ENCODE results near the gene SCMH1. TPM values are rescaled to one million over a fixed set of nuclear protein-coding genes. Genes with fewer than 3 reads are reported as not detected.

SCMH1 gene
- polyA plus RNA-seq, 1 of the 3 experiments (the other 2 are of a cell fraction): 38.5 TPM

DNA sequence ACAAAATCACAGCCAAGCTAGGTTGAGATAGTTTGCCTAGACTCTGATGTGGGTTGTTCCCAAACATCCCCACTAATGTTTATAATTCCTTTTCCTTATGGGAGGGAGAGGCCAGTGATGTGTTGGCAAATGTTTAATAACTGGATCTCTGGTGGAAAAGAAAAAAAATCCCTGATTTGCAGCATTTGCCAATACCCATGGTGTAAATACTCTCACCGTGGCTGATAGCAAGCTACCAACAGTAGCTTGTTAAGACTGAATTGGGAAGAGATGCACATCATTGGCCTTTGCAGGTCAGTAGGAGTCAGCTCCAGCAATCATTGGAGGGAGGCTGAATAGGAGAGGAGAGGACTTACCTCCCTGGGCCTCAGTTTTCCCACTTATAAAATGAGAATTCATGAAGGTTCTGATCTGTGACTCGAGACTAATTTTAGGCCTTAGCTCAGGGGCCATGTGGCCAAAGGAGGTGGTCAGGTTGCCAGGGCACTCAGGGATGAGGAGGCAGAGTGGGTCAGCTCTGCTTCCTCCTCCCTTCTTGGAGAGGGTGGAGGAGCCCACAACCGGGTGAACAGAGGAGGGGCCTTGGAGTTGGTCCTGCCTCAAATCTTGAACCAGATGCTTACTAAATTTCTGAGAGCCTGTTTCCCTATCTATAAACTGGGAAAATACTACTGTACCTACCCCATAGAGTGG, 20.0 kb upstream of the SCMH1 start:
- Histone ChIP-seq H3F3A (replicated peaks; ENCODE audit: insufficient read depth) (no peaks in the 10 kb centered on the region), H3K27ac (ENCODE audit: low read depth in 2 of 2, low read length in 1 of 2) (no peak overlapping the region), H4K20me1 (ENCODE audit: insufficient read depth) (no peaks in the 10 kb centered on the region), H2AFZ (ENCODE audit: low read depth) (no peak overlapping the region), H3K4me3 (ENCODE audit: low read depth in 2 of 2, low read length in 1 of 2) (no peak overlapping the region), H3K4me2 (no peak overlapping the region), H3K79me2 (ENCODE audit: insufficient read depth) (no peaks in the 10 kb centered on the region), H3K9ac (no peak overlapping the region), H3K9me3 (no peaks in the 10 kb centered on the region), H3K27me3 (ENCODE audit: insufficient read depth) (no peaks in the 10 kb centered on the region), H3K4me1 (ENCODE audit: control insufficient read depth in 1 of 2, insufficient read depth in 2 of 2, low read depth in 1 of 2, low read length in 1 of 2) (peaks cover 0 to 2% of the 10 kb centered on the region in 2 experiments; a peak in 1 of 4 replicates), H3K9me2 (no peaks in the 10 kb centered on the region), H3K36me3 (replicated peaks in 1 of 2; ENCODE audit: control insufficient read depth in 1 of 2, insufficient read depth in 2 of 2, low read length in 1 of 2) (no peaks in the 10 kb centered on the region)
- ChIA-PET POLR2A (no interaction called here), CTCF (interaction anchor here (1.0 to 2.9 kb wide), 4 partner anchors 15 to 172 kb away, joined by 3 to 13 read pairs (median 4); no protein-coding TSS in a partner anchor)
- TF ChIP-seq NFIC (IDR thresholded peaks at IDR 0.05; ENCODE audit: borderline replicate concordance): no peak
- TF ChIP-seq RFX5 (IDR thresholded peaks at IDR 0.05; ENCODE audit: low read length): no peak
- TF ChIP-seq, protein P1, sequence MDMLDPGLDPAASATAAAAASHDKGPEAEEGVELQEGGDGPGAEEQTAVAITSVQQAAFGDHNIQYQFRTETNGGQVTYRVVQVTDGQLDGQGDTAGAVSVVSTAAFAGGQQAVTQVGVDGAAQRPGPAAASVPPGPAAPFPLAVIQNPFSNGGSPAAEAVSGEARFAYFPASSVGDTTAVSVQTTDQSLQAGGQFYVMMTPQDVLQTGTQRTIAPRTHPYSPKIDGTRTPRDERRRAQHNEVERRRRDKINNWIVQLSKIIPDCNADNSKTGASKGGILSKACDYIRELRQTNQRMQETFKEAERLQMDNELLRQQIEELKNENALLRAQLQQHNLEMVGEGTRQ (IDR thresholded peaks at IDR 0.05; ENCODE audit: borderline replicate concordance, low read depth, low read length): no peak
- no peak for TF ChIP-seq YY1 (IDR thresholded peaks at IDR 0.05; ENCODE audit: low read depth)
- no peak for TF ChIP-seq ELF1 (IDR thresholded peaks at IDR 0.05)
- DNase-seq: no peak
- WGBS (ENCODE audit: low lambda C conversion rate): 56% methylated on average over 2 of the region's 3 CpGs

DNA sequence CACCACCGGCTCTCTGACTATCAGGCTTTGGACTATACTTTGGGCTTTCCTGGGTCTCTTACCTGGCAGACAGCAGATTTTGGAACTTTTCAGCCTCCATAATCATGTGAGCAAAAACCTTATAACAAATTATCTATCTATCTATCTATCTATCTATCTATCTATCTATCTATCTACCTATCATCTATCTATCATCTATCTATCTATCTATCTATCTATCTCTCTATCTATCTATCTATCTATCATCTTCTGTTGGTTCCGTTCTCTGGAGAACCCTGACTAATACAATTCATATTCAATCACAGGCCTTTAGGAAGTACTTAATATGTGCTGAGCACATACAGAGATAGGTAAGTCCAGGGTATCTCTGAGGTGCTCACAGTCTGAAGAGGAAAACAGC, 18.7 kb upstream of the SCMH1 start:
- Histone ChIP-seq H3K27ac (ENCODE audit: low read depth in 2 of 2, low read length in 1 of 2) (no peak overlapping the region), H3K79me2 (ENCODE audit: insufficient read depth) (no peaks in the 10 kb centered on the region), H3K9ac (no peak overlapping the region), H3K9me2 (no peaks in the 10 kb centered on the region), H3K4me1 (ENCODE audit: control insufficient read depth in 1 of 2, insufficient read depth in 2 of 2, low read depth in 1 of 2, low read length in 1 of 2) (peaks cover 0 to 2% of the 10 kb centered on the region in 2 experiments; a peak in 1 of 4 replicates), H3K4me2 (no peak overlapping the region), H3K9me3 (no peaks in the 10 kb centered on the region), H3F3A (replicated peaks; ENCODE audit: insufficient read depth) (no peaks in the 10 kb centered on the region), H3K4me3 (ENCODE audit: low read depth in 2 of 2, low read length in 1 of 2) (no peak overlapping the region), H3K36me3 (replicated peaks in 1 of 2; ENCODE audit: control insufficient read depth in 1 of 2, insufficient read depth in 2 of 2, low read length in 1 of 2) (no peaks in the 10 kb centered on the region), H4K20me1 (ENCODE audit: insufficient read depth) (no peaks in the 10 kb centered on the region), H3K27me3 (ENCODE audit: insufficient read depth) (no peaks in the 10 kb centered on the region), H2AFZ (ENCODE audit: low read depth) (no peak overlapping the region)
- 91% methylated on average over 2 of the region's 2 CpGs for WGBS (ENCODE audit: low lambda C conversion rate)
- CTCF ChIA-PET: interaction anchor here (1.1 kb wide), 1 partner anchor 17 kb away, joined by 3 read pairs; no protein-coding TSS in a partner anchor
- POLR2A ChIA-PET: no interaction called here
- TF ChIP-seq, protein P2, sequence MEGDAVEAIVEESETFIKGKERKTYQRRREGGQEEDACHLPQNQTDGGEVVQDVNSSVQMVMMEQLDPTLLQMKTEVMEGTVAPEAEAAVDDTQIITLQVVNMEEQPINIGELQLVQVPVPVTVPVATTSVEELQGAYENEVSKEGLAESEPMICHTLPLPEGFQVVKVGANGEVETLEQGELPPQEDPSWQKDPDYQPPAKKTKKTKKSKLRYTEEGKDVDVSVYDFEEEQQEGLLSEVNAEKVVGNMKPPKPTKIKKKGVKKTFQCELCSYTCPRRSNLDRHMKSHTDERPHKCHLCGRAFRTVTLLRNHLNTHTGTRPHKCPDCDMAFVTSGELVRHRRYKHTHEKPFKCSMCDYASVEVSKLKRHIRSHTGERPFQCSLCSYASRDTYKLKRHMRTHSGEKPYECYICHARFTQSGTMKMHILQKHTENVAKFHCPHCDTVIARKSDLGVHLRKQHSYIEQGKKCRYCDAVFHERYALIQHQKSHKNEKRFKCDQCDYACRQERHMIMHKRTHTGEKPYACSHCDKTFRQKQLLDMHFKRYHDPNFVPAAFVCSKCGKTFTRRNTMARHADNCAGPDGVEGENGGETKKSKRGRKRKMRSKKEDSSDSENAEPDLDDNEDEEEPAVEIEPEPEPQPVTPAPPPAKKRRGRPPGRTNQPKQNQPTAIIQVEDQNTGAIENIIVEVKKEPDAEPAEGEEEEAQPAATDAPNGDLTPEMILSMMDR (IDR thresholded peaks at IDR 0.05): no peak
- TF ChIP-seq MEF2A (IDR thresholded peaks at IDR 0.05; ENCODE audit: borderline replicate concordance, low read depth): no peak
- TF ChIP-seq NFIC (IDR thresholded peaks at IDR 0.05; ENCODE audit: borderline replicate concordance): no peak
- TF ChIP-seq FOXJ3 (CRISPR knock-in tag; IDR thresholded peaks at IDR 0.05): no peak
- no peak for TF ChIP-seq GATA2 (CRISPR knock-in tag; IDR thresholded peaks at IDR 0.05)
- TF ChIP-seq, protein P3, sequence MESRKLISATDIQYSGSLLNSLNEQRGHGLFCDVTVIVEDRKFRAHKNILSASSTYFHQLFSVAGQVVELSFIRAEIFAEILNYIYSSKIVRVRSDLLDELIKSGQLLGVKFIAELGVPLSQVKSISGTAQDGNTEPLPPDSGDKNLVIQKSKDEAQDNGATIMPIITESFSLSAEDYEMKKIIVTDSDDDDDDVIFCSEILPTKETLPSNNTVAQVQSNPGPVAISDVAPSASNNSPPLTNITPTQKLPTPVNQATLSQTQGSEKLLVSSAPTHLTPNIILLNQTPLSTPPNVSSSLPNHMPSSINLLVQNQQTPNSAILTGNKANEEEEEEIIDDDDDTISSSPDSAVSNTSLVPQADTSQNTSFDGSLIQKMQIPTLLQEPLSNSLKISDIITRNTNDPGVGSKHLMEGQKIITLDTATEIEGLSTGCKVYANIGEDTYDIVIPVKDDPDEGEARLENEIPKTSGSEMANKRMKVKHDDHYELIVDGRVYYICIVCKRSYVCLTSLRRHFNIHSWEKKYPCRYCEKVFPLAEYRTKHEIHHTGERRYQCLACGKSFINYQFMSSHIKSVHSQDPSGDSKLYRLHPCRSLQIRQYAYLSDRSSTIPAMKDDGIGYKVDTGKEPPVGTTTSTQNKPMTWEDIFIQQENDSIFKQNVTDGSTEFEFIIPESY (IDR thresholded peaks at IDR 0.05; ENCODE audit: borderline replicate concordance, low read depth): no peak
- no peak for TF ChIP-seq TCF12 (IDR thresholded peaks at IDR 0.05)
- TF ChIP-seq RFX5 (IDR thresholded peaks at IDR 0.05; ENCODE audit: low read length): no peak
- no peak for TF ChIP-seq RCOR1 (IDR thresholded peaks at IDR 0.05; ENCODE audit: low read length)
- TF ChIP-seq TEAD4 (IDR thresholded peaks at IDR 0.05; ENCODE audit: borderline replicate concordance, insufficient read depth): no peak
- no peak for DNase-seq

Measured in SK-N-SH (cell line).